Stomach (tissue), 9 donors: Measurements from ENCODE around the gene DLG4. TPM values are rescaled to one million over a fixed set of nuclear protein-coding genes. Genes with fewer than 3 reads are reported as not detected.

Source experiments
- DNase-seq, 2 donors: peaks; one replicate each; pipeline versions ENCODE4 v3.0.0 to v3.0.0-alpha.2; 2013 to 2019
- H3K27ac ChIP-seq, 5 donors: fragments of 200-600 bp in 4 of 5; sonication (generic) in 4 of 5; one replicate each; pipeline ENCODE4 v1.5.1; 2013 to 2019; ENCODE audit warnings: mild to moderate bottlenecking in 1 of 5, moderate library complexity in 1 of 5
- H3K27me3 ChIP-seq, 3 donors: fragments of 200-600 bp; sonication (generic); one replicate each; pipeline ENCODE4 v1.5.1; 2017 to 2019; ENCODE audit warnings: mixed run types in 1 of 3
- H3K36me3 ChIP-seq, 4 donors: fragments of 200-600 bp; sonication (generic); 1 replicate in 3 of 4; 2 replicates in 1 of 4; pipeline ENCODE4 v1.5.1; 2016 to 2019
- H3K4me1 ChIP-seq, 4 donors: fragments of 200-600 bp; sonication (generic); one replicate each; pipeline ENCODE4 v1.5.1; 2016 to 2019
- H3K4me3 ChIP-seq, 4 donors: fragments of 200-600 bp; sonication (generic) in 3 of 4; one replicate each; pipeline ENCODE4 v1.5.1; 2016 to 2019; ENCODE audit warnings: mild to moderate bottlenecking in 1 of 4
- H3K9me3 ChIP-seq, 4 donors: fragments of 200-600 bp; sonication (generic); one replicate each; pipeline ENCODE4 v1.5.1; 2016 to 2019
- EP300 ChIP-seq: sonication (generic); formaldehyde crosslinking; IDR thresholded peaks from one replicate; pipeline ENCODE4 v1.6.1; 2017; ENCODE audit warnings: antibody characterized with exemption
- POLR2A ChIP-seq, 4 donors: fragments of 450-650 bp; IDR thresholded peaks; one replicate each; pipeline ENCODE4 v1.6.1; 2016; ENCODE audit warnings: antibody characterized with exemption in 4 of 4, control low read depth in 2 of 4, mild to moderate bottlenecking in 1 of 4, moderate library complexity in 1 of 4
- POLR2AphosphoS5 ChIP-seq, 3 donors: sonication (generic); formaldehyde crosslinking; IDR thresholded peaks; one replicate each; pipeline ENCODE4 v1.6.1; 2016; ENCODE audit warnings: antibody characterized with exemption in 3 of 3
- WGBS, 5 donors: extraction: QIAGEN DNeasy Blood & Tissue Kit in 3 of 5; methylation state at CpG; one replicate each; pipeline versions ENCODE4 v1.1.5 to v1.1.7; 2013 to 2018; 5-methylcytosine and 5-hydroxymethylcytosine counted together
- intact Hi-C: fragments of 100-400 bp; cut with DNase I; formaldehyde crosslinking; loops from one replicate; pipeline ENCODE4 v1.15.1; 2023; ENCODE audit warnings: low total_unique reads
- polyA plus RNA-seq, 3 donors: library from polyadenylated mRNA; stranded (reverse); fragments of 200-250 nt; gene quantifications; one replicate each; pipeline ENCODE4 v1.2.3, GENCODE V29; 2013
- total RNA-seq, 5 donors: library from RNA; depleted of rRNA; stranded (reverse); fragments of >200 nt; gene quantifications; one replicate each; pipeline versions ENCODE4 v1.1.0 to v1.2.3, GENCODE V29; 2014 to 2016
- TF ChIP-seq, protein P1 (sequence below), 7 experiments: fragments of 450-650 bp in 4 of 7; fragments of 200-600 bp in 3 of 7; sonication (generic) in 3 of 7; IDR thresholded peaks; one replicate each; pipeline ENCODE4 v1.5.1; 2016 to 2019; ENCODE audit warnings: antibody characterized with exemption in 7 of 7, control low read depth in 2 of 7, mild to moderate bottlenecking in 1 of 7
- donor health status: healthy with polysubstance abuse.
- donor health status: Bipolar disorder and iron deficiency.
- donor health status: healthy.

Gene DLG4
- total and polyA plus RNA-seq, 8 donors, result 3.2 to 26.3 (median 8.8) TPM

DNA sequence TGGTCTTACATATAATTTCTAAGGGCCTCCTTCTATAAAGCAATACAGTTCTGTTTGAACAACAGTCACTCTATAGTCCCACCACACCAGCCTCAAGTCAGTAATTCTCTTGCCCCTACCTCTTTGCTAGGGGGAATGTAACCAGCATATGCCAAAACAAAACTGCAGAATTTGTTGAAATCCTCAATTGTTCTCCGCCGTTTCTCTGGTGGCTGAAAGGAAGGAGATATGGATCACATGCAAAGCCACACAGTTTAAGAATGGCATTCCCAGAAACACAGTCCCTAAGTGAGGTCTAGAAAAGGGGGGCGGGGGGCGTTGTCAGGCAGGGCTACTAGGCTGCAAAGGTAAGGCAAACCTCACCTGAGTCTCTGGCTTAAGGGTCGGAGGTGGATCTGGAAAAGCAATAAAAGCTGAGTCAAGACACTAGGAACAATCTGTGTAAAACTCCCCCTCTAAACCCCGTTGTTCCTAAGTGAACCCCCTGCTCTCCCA lies 17.7 kb upstream of the DLG4 start:
- TF ChIP-seq, protein P1, sequence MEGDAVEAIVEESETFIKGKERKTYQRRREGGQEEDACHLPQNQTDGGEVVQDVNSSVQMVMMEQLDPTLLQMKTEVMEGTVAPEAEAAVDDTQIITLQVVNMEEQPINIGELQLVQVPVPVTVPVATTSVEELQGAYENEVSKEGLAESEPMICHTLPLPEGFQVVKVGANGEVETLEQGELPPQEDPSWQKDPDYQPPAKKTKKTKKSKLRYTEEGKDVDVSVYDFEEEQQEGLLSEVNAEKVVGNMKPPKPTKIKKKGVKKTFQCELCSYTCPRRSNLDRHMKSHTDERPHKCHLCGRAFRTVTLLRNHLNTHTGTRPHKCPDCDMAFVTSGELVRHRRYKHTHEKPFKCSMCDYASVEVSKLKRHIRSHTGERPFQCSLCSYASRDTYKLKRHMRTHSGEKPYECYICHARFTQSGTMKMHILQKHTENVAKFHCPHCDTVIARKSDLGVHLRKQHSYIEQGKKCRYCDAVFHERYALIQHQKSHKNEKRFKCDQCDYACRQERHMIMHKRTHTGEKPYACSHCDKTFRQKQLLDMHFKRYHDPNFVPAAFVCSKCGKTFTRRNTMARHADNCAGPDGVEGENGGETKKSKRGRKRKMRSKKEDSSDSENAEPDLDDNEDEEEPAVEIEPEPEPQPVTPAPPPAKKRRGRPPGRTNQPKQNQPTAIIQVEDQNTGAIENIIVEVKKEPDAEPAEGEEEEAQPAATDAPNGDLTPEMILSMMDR (IDR thresholded peaks at IDR 0.05), result no peak
- no peak for TF ChIP-seq EP300
- TF ChIP-seq POLR2AphosphoS5 (IDR thresholded peaks at IDR 0.05), result no peak
- TF ChIP-seq POLR2A (IDR thresholded peaks at IDR 0.05), result no peak
- no peaks in the 10 kb centered on the region for H3K27me3 ChIP-seq
- WGBS, 5 donors, result 19 to 27% (median 23%) methylated on average over 6 of the region's 6 CpGs
- H3K9me3 ChIP-seq, result no peaks in the 10 kb centered on the region
- H3K4me1 ChIP-seq, result peaks cover 47 to 69% (median 64%) of the 10 kb centered on the region in 4 donors
- H3K27ac ChIP-seq, result peak overlapping the region; percentile 88 to 99 (median 96)
- peaks cover 23 to 34% (median 31%) of the 10 kb centered on the region in 4 donors for H3K36me3 ChIP-seq
- no peak for DNase-seq
- H3K4me3 ChIP-seq, result peak overlapping the region; percentile 97 to 100 (median 98)
- intact Hi-C loops, result no loop called here

DNA sequence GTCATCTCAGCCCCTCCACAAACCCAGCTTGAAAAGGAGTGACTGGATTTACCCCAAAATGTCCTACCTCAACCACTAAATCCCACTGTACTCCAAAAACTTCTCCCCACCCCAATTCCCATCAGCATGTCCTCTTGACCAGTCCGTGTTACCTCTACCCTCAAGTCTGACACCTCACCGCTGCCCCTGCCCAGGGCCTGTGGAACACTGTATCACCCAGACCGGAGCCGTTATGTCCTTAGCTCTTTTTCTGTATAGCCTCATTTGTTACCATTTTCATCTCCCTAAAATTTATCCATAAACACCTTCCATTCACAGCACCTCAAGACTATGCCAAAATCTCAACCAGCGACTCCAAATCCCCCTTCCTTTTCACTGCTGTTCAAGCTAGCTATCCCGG lies 17.2 kb upstream of the DLG4 start:
- no peak for DNase-seq
- peak overlapping the region; percentile 88 to 99 (median 96) for H3K27ac ChIP-seq
- intact Hi-C loops, result no loop called here
- peaks cover 23 to 34% (median 31%) of the 10 kb centered on the region in 4 donors for H3K36me3 ChIP-seq
- no peaks in the 10 kb centered on the region for H3K9me3 ChIP-seq
- peak overlapping the region in 1 of 4 donors; percentile 97 for H3K4me3 ChIP-seq
- no peaks in the 10 kb centered on the region for H3K27me3 ChIP-seq
- whole genome bisulfite sequencing, 5 donors, result 76 to 83% (median 82%) methylated on average over 6 of the region's 6 CpGs
- TF ChIP-seq POLR2AphosphoS5 (IDR thresholded peaks at IDR 0.05), result no peak
- TF ChIP-seq POLR2A (IDR thresholded peaks at IDR 0.05), result no peak
- TF ChIP-seq, protein P1 (IDR thresholded peaks at IDR 0.05), result no peak
- TF ChIP-seq EP300, result no peak
- peaks cover 52 to 74% (median 69%) of the 10 kb centered on the region in 4 donors for H3K4me1 ChIP-seq

DNA sequence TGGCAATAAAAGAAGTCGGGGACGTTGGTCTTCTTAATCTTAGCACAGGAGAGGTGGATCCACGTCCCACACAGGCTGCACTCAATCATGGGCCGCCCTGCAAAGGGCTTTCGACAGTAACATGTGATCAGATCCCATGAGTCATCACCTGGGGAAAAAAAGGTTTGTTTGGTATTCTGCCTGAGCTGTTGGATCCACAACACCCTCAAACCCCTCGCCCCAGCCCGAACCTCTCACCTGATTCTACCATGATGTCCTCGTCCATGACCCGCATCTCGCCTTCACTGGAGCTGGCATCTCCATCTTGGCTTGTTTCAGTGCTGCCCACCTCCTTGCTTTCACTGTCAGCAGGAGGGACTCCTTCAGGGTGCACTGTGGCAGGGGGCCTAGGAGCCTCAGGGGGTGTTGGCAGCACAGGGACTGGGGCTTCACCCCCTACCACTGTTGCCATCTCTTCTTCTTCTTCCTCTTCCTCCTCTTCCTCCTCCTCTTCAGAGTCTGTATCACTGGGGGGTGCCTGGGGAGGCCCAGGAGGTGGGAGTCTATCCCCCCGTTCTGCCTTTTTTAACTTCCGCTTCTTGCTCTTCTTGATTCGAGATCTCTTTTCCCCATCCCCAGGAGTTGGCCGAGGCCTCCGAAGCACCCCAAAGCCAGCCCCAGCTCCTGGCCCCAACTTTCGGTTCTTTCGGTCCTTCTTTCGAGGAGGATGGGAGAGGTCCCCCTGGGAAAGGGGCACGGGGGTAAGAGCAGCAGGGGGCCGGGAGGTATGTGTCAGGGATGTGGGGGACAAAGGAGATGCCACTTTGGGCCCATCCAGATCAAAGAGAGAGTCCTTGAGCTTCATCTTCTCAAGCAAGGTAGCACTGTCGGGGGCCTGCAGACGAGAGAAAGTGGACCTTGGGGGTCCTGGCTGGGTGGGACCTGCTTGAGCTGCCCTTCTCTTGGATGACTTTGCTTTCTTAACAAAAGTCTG lies 16.3 kb upstream of the DLG4 start:
- no peaks in the 10 kb centered on the region for H3K9me3 ChIP-seq
- 72 to 81% (median 79%) methylated on average over 22 of the region's 22 CpGs for WGBS, 5 donors
- no peak for DNase-seq
- peaks cover 22 to 32% (median 29%) of the 10 kb centered on the region in 4 donors for H3K36me3 ChIP-seq
- no peak for TF ChIP-seq EP300
- no peak for TF ChIP-seq POLR2A (IDR thresholded peaks at IDR 0.05)
- TF ChIP-seq POLR2AphosphoS5 (IDR thresholded peaks at IDR 0.05), result no peak
- TF ChIP-seq, protein P1 (IDR thresholded peaks at IDR 0.05), result no peak
- no peaks in the 10 kb centered on the region for H3K27me3 ChIP-seq
- H3K4me3 ChIP-seq, result peak overlapping the region in 1 of 4 donors; percentile 15
- peaks cover 49 to 75% (median 69%) of the 10 kb centered on the region in 4 donors for H3K4me1 ChIP-seq
- intact Hi-C loops, result no loop called here
- peak overlapping the region in 3 of 5 donors; percentile 15 to 96 (median 76) for H3K27ac ChIP-seq

DNA sequence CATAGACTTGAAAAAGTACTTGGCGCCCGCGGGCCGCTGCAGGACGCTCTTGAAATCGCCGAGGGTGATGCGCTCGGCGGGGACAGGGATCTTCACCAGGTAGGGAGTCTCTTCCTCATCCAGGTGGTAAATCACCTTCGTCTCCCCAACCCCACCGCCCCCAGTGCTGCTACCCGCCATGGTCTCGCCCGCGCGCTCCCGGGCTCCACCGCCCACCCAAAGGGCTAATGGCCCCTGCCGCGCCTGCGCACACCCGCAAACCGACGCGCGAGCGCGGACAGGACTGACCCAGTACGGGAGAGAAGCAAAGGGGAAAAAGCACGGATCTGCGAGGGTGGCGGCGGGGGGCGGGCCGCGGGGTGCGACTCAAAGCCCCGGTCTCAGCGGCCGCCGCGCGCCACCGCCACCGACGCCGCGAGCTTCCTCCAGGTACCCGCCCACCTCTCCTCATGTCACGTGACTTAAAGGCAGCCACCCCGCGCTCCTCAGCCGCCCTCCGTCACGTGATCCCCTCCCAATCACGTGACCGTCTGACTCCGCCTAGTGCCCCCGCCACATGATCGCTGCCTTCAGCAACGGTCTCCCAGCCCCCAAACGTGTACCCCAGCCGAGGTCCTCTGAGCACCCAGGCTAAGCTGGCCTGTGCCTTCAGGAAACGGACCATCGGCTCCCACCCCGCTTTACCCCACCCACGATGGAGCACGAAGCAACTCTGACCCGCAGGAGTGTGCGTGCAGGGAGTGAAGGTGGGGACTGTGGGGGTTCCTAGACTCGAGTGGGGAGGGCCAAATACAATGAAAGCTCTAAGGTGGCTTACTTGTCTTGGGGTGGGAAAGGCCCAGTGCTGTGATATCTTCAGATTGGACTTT lies 14.7 kb upstream of the DLG4 start, which contains the start of gene DVL2:
Gene DVL2, minus strand, starts transcription at position 435 of the 869 bp plus-strand sequence. Its CDS starts 255 bp downstream, at position 180.
- H3K4me1 ChIP-seq, result peaks cover 37 to 64% (median 57%) of the 10 kb centered on the region in 4 donors
- H3K36me3 ChIP-seq, result peaks cover 26 to 36% (median 33%) of the 10 kb centered on the region in 4 donors
- H3K27ac ChIP-seq, result peak within 1 kb of the TSS; percentile 76 to 94 (median 91)
- intact Hi-C loops, result no loop called here
- 0 to 1% (median 0%) methylated on average over 32 to 72 of the region's 72 CpGs for WGBS, 5 donors
- H3K9me3 ChIP-seq, result no peaks in the 10 kb centered on the region
- peak within 1 kb of the TSS; percentile 63 to 99 (median 89) for H3K4me3 ChIP-seq
- TF ChIP-seq EP300 (no peak), POLR2AphosphoS5 (IDR thresholded peaks at IDR 0.05) (peak; percentile 87 to 99 (median 94))
- DNase-seq, result peak; percentile 96 to 98
- no peaks in the 10 kb centered on the region for H3K27me3 ChIP-seq
